Eye (tissue), 1 donor: Measurements from ENCODE around the gene KDM6B.
A peak's percentile ranks its signal among the peaks of the same experiment; 100 is the strongest.

ENCODE experiments used
- DNase-seq: peaks from one replicate; pipeline ENCODE4 v3.0.0-alpha.2; 2015

The KDM6B gene

DNA sequence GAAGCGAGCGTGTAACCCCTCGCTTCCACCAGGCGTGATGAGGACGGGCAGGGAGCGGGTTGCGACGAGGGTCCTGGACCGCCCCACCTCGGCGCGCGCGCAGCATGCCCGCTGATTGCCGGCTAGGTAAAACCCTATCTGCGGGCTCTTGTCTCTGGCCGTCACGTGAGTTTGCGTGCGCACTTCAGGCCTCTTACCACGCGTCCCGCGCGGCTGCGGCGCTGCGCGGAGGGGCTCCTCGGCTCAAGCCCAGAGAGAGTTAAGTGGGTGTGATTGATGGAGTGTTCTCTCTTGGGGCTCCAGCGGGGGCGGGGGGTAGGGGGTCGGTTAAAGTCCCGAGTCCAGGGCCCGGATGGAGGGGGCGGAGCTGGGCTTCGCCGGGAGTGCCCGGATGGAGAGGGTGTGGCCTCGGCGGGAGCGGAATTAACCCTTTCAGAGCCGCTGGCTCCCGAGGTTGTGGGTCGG, 7.9 kb downstream of the KDM6B start:
- DNase-seq = peak; percentile 98

DNA sequence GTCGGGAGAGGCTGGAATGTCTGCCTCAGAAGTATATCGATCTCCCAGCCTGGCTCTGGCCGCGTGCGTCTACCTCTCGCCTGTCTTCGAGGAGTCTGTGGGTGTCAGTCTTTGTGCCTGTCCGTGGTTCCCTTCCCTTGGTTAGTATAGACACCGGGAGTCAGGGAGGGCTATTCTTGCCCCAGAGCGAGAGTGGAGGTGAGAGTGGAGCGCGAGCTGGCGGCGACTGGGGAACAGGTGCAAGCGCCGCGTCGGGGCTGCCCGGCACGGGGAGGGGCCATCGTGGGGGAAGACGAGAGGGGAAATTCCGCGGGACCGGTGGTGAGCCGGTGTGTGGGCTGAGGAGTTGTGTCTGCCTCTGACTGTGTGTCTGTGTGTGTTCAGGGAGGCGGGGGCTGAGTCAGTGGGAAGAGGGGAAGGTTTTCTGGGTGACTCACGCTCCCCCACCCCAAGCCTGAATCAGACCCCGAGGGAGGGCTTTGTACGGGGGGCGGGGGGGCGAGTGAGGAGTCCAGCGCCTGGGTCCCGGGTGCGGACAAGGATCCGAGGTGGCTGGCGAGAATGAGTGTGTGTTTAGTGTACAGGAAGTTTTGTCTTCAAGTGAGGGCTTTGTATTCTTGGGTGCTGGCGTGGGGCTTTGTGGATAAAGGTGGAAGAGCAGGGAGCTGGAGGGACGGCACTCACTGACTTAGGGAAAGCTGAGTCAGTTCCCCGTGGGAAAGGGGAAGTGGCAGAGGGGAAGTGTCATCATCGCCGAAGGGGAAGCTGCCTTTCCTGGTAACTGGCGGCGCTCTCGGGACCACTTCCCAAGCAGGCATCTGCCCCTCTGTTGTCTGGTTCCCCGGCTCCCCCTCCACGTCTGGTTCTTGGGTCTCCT, 8.6 kb downstream of the KDM6B start:
- peak; percentile 77 for DNase-seq

DNA sequence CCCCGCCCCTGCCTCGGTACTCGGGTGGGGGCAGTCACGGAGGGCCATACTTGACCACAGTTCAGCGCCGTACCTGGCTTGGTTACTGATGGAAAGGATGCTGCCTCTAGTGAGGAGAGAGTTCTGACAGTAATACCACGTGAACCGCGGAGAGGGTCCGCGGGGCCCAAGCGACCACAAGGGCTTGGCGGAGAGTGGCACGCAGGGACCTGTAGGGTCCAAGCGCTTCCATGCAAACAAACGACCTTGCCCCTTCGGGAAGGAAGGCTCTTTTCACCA, 9.2 kb downstream of the KDM6B start:
- no peak for DNase-seq

DNA sequence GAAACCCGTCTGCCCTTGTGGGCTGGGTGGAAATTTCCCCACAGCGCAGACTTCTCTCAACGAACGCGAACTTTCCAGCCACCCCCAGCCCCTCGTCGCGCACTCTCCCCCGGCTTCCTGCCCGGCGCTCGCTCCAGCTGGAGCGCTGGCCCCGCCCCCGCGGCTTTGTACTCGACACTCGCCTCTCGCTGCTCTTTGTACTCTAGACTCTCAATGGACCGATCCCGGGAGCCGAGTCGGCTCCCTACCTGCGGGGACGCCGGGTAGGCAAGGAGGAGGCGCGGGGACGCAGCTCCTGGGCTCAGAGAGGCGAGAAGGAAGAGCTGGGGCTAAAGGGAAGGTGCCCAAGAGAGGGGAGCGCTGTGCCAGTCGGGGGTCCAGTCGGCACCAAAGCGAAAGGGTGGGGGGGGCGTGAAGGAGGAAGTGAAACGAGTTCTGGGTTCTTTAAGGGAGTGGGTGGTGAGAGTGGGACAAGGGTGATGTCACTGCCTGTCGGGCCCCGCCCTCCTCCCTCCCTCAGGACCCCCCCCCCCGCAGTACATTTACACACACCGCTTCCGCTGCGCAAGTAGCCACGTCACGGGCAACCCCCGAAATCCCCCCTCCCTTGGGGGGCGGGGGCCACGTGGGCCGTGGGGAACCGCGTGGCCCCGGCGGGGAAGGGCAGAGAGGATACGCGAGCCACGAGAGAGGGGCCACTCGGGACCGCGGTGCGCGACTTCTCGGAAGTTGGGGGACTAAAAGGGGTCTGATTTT, 9.7 kb downstream of the KDM6B start:
- peak; percentile 89 for DNase-seq

DNA sequence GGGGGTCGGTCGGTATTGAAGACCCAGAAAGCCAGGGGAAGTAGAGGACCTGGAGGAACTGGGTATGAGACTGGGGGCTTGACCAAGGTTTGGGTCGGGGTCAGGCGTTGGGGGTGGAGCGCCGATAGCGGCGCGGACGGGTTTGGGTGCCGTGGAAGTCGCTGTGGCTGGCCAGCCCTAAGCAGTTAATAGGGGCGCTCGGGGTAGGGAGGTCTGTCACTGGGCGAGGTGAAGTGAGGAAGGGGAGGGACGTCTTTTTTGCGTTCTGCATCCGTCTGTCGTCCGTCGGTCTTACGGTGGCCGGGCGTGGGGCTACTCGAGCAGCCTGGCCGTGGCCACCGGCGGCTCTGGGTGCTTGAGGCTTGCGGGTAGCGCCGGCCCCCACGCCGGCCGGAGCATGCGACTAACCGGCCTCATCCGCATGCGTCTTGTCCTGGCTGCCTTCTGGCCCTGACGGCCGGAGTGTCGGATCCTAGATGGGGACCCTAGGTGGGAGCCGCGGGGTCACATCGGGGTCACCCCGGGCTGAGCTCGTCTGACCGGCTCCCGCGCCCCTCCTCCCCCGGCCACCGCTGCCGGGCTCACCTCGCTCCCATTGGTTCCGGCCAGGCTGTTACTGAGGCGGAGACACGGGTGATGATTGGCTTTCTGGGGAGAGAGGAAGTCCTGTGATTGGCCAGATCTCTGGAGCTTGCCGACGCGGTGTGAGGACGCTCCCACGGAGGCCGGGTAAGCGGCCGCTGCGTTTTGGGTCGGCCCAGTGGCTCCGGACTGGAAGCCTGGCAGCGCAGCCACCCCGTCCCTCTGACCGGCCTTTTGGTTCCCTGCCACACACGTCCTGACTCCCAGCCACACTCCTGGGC, 10.5 kb downstream of the KDM6B start:
- peak; percentile 96 for DNase-seq

DNA sequence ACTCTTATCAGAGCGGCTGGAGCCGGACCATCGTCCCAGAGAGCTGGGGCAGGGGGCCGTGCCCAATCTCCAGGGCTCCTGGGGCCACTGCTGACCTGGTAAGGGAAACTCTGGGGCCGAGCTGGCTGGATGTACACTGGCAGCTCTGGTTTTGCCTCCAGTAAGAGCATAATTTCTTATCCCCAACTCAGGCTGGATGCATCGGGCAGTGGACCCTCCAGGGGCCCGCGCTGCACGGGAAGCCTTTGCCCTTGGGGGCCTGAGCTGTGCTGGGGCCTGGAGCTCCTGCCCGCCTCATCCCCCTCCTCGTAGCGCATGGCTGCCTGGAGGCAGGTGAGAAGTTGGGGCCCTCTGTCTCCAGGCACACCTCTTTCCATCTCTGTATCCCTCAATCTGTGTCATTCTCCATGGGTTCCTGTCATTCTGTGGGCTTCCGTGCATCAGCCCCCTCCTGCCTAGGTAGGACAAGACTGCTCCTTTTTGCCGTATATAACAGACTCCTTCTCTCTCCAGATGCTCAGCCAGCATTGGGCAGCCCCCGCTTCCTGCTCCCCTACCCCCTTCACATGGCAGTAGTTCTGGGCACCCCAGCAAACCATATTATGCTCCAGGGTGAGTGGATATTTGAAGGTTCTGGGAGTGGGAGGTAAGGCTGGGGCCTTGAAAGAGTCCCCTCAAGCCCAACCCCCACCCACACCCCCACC, 11.5 kb downstream of the KDM6B start:
- no peak for DNase-seq

DNA sequence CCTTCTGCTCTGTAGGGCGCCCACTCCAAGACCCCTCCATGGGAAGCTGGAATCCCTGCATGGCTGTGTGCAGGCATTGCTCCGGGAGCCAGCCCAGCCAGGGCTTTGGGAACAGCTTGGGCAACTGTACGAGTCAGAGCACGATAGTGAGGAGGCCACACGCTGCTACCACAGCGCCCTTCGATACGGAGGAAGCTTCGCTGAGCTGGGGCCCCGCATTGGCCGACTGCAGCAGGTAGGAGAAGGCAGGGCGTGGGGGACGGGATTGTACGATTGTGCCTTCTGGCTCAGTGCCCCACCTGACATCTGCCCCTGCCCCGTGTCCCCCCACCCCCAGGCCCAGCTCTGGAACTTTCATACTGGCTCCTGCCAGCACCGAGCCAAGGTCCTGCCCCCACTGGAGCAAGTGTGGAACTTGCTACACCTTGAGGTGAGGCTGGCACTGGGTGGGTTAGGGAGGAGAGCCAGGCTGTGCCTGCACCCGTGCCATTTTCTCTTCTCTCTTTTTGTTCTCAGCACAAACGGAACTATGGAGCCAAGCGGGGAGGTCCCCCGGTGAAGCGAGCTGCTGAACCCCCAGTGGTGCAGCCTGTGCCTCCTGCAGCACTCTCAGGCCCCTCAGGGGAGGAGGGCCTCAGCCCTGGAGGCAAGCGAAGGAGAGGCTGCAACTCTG, 12.2 kb downstream of the KDM6B start:
- no peak for DNase-seq

DNA sequence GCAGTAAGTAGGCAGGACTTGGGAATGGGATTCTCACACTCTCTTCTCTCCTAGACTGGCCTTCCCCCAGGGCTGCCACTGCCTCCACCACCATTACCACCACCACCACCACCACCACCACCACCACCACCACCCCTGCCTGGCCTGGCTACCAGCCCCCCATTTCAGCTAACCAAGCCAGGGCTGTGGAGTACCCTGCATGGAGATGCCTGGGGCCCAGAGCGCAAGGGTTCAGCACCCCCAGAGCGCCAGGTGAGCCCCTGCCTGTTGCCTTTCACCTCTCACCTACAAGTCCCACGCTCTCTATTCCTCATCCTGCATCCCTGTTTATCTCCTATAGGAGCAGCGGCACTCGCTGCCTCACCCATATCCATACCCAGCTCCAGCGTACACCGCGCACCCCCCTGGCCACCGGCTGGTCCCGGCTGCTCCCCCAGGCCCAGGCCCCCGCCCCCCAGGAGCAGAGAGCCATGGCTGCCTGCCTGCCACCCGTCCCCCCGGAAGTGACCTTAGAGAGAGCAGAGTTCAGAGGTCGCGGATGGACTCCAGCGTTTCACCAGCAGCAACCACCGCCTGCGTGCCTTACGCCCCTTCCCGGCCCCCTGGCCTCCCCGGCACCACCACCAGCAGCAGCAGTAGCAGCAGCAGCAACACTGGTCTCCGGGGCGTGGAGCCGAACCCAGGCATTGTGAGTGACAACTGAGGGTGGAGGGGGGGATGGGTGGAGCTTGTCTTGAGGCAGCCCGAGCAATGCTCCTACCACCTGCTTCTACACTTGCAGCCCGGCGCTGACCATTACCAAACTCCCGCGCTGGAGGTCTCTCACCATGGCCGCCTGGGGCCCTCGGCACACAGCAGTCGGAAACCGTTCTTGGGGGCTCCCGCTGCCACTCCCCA, 13.0 kb downstream of the KDM6B start:
- no peak for DNase-seq

DNA sequence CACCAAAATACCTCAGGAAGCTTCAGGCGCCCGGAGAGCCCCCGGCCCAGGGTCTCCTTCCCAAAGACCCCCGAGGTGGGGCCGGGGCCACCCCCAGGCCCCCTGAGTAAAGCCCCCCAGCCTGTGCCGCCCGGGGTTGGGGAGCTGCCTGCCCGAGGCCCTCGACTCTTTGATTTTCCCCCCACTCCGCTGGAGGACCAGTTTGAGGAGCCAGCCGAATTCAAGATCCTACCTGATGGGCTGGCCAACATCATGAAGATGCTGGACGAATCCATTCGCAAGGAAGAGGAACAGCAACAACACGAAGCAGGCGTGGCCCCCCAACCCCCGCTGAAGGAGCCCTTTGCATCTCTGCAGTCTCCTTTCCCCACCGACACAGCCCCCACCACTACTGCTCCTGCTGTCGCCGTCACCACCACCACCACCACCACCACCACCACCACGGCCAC, 14.1 kb downstream of the KDM6B start:
- DNase-seq = no peak

DNA sequence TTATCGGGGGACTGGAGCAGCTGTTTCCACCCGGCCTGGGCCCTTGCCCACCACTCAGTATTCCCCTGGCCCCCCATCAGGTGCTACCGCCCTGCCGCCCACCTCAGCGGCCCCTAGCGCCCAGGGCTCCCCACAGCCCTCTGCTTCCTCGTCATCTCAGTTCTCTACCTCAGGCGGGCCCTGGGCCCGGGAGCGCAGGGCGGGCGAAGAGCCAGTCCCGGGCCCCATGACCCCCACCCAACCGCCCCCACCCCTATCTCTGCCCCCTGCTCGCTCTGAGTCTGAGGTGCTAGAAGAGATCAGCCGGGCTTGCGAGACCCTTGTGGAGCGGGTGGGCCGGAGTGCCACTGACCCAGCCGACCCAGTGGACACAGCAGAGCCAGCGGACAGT, 14.7 kb downstream of the KDM6B start:
- DNase-seq = no peak

DNA sequence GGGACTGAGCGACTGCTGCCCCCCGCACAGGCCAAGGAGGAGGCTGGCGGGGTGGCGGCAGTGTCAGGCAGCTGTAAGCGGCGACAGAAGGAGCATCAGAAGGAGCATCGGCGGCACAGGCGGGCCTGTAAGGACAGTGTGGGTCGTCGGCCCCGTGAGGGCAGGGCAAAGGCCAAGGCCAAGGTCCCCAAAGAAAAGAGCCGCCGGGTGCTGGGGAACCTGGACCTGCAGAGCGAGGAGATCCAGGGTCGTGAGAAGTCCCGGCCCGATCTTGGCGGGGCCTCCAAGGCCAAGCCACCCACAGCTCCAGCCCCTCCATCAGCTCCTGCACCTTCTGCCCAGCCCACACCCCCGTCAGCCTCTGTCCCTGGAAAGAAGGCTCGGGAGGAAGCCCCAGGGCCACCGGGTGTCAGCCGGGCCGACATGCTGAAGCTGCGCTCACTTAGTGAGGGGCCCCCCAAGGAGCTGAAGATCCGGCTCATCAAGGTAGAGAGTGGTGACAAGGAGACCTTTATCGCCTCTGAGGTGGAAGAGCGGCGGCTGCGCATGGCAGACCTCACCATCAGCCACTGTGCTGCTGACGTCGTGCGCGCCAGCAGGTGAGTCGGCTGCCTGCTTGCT, 15.2 kb downstream of the KDM6B start:
- no peak for DNase-seq

DNA sequence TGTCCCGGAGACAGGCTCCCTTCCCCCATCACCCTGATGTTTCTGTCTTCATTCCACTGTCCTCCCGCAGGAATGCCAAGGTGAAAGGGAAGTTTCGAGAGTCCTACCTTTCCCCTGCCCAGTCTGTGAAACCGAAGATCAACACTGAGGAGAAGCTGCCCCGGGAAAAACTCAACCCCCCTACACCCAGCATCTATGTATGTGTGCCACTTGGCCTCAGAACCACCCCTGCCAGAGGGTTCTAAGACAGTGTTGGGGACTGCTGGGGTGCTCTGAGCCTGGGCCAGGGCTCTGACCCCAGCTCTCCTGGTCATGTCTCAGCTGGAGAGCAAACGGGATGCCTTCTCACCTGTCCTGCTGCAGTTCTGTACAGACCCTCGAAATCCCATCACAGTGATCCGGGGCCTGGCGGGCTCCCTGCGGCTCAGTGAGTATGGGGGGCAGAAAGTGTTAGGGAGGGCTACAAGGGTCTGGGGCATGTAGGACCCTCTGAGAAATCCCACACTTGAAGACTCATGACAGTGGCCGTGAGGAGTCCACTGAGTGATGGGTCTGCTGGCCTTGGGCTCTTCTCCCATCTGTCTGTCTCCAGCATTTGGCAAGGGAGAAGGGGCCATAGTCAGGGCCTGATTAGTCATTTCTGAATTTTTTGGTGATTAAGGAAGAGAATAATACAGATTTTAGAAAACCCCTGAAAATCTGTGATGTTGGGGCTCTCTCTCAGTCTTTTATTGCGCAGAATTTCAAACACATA, 15.9 kb downstream of the KDM6B start:
- no peak for DNase-seq

DNA sequence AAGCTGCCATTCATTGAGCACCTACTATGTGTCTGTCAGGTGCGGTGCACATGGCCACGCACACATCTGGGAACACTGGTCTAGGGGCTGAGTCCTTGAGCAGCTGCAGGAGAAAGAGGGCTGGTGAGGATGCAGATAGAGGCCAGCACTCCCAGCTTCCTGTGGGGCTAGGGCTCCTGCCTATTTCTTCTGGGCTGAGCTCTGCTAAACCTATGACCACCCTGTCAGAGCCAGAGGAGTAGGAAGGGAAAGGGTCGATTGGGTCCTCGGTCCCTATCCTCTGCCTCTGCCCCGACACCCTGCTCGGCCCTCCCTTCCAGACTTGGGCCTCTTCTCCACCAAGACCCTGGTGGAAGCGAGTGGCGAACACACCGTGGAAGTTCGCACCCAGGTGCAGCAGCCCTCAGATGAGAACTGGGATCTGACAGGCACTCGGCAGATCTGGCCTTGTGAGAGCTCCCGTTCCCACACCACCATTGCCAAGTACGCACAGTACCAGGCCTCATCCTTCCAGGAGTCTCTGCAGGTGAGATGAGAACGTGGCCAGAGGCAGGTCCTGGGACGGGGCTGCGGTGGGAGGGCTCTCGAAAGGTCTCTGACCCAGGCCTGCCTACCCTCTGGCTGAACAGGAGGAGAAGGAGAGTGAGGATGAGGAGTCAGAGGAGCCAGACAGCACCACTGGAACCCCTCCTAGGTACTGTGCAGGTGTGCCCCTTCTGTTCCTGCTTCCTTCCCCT, 16.9 kb downstream of the KDM6B start:
- DNase-seq = no peak

DNA sequence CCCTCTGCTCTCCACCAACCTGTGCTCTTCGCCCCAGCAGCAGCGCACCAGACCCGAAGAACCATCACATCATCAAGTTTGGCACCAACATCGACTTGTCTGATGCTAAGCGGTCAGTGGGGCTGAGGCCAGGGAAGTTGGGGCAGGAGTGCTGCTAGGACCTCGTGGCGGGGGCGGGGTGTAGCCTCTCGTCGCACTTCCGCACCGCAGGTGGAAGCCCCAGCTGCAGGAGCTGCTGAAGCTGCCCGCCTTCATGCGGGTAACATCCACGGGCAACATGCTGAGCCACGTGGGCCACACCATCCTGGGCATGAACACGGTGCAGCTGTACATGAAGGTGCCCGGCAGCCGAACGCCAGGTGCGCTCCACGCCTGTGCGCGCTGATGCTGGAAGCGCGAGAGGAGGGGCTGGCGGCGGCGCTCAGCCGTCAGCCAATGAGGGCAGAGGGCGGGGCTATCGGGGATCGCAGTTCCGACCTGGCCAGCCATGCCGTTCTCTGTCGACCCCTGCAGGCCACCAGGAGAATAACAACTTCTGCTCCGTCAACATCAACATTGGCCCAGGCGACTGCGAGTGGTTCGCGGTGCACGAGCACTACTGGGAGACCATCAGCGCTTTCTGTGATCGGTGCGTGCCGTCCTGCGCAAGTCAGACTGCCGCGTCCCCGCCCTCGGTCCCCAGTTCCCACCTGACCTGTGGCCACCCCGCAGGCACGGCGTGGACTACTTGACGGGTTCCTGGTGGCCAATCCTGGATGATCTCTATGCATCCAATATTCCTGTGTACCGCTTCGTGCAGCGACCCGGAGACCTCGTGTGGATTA, 17.6 kb downstream of the KDM6B start:
- peak; percentile 97 for DNase-seq

DNA sequence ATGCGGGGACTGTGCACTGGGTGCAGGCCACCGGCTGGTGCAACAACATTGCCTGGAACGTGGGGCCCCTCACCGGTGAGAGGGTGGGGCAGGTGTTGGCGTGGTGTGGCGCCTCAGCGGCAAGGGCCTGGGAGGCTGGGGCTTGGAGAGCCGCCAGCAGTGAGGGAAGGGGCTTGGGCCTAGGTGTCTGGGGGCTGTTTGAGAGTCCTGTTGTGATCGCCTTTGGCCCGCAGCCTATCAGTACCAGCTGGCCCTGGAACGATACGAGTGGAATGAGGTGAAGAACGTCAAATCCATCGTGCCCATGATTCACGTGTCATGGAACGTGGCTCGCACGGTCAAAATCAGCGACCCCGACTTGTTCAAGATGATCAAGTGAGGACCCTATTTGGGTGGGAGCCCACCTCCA, 18.2 kb downstream of the KDM6B start:
- no peak for DNase-seq

DNA sequence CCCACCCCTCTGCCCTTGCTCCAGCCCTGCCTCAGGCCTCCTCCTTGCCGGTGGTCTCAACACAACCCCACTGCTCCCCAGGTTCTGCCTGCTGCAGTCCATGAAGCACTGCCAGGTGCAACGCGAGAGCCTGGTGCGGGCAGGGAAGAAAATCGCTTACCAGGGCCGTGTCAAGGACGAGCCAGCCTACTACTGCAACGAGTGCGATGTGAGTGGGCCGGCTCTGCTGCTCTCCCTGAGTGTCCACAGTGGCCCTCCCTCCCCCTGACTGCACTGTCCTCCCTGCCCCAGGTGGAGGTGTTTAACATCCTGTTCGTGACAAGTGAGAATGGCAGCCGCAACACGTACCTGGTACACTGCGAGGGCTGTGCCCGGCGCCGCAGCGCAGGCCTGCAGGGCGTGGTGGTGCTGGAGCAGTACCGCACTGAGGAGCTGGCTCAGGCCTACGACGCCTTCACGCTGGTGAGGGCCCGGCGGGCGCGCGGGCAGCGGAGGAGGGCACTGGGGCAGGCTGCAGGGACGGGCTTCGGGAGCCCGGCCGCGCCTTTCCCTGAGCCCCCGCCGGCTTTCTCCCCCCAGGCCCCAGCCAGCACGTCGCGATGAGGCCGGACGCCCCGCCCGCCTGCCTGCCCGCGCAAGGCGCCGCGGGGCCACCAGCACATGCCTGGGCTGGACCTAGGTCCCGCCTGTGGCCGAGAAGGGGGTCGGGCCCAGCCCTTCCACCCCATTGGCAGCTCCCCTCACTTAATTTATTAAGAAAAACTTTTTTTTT, 19.1 kb downstream of the KDM6B start:
- DNase-seq = no peak

DNA sequence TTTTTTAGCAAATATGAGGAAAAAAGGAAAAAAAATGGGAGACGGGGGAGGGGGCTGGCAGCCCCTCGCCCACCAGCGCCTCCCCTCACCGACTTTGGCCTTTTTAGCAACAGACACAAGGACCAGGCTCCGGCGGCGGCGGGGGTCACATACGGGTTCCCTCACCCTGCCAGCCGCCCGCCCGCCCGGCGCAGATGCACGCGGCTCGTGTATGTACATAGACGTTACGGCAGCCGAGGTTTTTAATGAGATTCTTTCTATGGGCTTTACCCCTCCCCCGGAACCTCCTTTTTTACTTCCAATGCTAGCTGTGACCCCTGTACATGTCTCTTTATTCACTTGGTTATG, 19.6 kb downstream of the KDM6B start:
- no peak for DNase-seq
